GM21576 (cell line): ENCODE data around the gene APBA2.

Experiments used
- ATAC-seq: cut with Tn5 transposase; IDR thresholded peaks from one replicate; pipeline ENCODE4 v1.9.1; 2021; ENCODE audit warnings: mild to moderate bottlenecking, moderate library complexity; ENCODE audit not compliant: unreplicated experiment

The APBA2 gene

DNA sequence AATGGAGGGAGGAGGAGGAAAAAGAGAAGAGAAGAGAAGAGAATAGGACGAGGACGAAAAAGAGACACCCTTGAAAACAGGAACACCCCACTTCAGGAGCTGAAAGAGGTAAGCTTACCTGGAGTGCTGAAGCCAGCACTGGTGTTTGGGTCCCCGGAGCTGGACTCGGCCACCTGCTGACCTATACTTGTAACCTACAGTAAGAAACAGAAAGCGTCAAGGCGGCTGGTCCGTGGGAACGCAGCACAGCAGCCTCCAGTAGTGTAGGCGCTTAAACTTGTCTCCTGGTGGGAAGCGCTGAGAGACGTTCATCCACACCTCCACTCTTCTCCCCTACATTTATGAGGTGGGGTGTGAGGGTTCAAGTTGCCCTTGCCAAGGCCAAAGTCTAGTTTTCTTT lies 242.9 kb downstream of the APBA2 start:
- ATAC-seq, result no peak

DNA sequence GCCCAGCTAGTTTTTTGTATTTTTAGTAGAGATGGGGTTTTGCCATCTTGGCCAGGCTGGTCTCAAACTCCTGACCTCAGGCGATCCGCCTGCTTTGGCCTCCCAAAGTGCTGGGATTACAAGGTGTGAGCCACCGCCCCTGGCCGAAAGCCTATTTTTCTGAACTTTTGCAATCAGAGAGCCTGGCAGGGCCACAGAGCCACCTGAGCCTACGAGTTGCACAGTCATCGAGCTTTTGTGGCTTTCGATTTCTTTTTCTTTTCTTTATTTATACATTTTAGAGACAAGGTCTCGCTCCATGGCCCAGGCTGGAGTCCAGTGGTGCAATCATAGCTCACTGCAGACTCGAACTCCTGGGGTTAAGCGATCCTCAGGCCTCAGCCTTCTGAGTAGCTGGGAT lies 243.4 kb downstream of the APBA2 start:
- ATAC-seq, result no peak

DNA sequence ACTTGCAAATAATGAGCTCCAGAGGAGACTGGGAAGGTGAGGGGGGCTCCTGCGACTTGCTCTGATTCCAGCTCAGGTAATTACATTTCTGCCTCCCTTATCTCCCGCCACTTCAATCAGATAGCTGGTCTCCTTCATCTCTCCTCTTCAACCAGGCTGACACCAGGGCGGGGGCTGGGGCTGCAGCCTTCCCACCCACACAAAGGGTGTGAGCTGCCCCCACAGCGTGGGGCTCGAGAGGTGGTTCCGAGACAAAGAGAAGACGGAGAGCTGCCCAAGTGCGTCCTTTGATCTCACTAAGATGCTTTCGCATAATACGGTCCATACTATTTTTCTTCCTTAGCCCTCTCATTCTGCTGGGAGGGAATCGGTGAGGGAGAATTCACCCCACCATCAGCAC lies 244.2 kb downstream of the APBA2 start:
- ATAC-seq, result no peak

DNA sequence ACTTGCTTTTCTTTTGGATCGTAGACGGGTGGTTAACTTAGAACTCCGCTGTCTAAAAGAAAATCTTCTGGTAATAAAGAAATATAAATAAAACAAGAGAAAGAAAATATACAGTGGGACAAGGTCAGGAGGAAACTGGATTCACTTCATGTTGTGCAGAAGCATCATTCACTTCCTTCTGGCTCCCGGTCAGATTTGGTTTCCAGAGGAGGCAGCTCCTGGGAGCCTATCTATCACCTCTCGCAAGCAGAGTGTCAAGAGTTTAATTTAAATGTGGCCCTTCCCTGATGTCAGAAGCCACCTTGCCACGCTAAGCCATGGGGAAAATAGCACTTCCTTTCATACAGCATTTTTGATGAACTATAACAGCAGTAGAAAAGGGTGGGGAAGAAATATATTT lies 244.7 kb downstream of the APBA2 start:
- no peak for ATAC-seq

DNA sequence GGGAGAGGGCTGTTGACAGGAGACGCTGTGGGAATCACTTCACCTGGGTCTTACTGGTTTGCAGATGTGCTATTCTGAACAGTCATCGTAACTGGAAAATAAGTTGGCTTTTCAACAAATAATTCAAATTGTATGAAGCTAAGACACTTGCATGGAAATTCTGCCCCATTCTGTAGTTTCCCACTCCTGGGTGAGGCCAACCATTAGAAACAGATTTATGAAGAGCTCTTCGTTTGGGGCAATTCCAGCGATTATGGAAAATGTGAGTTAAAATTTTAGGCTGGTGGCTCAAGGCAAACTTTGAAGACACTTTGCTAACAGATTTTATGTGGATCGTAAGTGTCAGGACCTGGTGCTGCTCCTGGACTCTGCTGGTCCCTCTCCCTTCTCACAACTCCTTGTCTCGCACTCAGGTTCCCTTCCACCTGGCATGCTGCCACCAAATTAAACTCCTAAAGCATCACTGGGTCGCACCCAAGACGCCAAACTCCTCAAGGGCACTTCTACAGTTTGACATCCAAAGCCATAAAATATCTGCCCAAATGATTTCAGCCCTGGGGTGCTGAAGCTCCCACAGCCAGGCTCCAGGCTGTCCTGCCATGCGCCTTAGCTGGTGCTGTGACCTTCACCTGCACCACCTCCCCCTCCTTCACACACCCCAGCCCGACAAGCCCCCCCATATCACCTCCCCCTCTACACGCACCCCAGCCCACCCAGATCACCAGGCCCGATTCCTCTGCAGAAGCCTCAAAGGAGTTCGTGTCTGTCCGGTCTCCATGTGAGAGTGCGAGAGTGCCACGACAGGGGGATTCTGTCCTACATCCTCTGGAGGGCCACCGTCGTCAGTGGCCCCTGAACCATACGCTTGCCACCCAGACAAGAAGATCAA lies 245.4 kb downstream of the APBA2 start:
- no peak for ATAC-seq

DNA sequence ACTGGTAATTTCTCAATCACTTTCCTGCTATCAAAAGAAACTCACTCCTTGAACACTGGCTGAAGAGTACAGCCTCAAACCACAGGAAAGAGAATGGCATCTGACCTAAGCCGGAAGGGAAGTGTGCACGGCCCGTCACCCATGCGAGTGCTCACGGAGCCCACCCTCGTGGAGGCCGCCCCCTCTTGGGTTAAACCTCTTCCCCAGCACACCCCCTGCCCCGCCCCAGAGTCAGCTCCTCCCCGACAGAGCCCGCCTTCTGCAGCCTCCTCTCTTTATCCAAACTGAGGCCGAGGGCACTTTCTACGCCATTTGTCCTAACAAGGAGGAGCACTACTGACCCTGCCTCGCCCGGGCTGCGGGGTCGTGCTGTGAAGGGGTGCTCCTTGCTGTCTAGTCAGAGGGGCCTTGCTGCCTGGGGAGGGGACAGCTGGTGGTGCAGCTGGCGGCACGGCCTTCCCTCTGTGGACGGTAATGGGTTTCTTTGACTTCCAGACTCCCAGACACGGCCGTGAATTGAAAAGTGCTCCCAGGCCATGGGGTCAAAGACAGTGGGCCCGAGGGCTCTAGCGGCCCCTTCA lies 246.2 kb downstream of the APBA2 start:
- ATAC-seq, result no peak

DNA sequence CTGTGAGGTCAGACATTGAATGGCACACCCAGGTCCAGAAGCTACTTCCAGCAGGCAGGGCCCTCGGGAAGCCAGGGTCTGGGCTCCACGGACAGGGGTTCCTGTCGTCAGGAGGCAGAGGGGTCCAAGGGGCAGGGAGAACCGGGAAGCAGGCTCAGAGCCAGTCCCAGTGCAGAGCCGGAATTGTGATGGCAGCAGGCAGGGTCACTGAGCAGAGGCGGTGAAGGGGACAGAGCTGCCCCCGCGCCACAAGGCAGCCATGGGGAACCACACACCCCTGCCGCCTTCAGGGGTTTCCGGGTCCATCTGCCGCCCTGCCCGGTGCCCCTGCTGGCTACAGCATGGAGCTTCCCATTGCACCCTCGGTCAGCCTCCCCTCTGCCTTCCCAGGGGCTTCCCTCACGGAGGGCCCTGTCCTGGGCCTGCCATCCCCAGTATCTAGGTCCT lies 247.0 kb downstream of the APBA2 start:
- no peak for ATAC-seq

DNA sequence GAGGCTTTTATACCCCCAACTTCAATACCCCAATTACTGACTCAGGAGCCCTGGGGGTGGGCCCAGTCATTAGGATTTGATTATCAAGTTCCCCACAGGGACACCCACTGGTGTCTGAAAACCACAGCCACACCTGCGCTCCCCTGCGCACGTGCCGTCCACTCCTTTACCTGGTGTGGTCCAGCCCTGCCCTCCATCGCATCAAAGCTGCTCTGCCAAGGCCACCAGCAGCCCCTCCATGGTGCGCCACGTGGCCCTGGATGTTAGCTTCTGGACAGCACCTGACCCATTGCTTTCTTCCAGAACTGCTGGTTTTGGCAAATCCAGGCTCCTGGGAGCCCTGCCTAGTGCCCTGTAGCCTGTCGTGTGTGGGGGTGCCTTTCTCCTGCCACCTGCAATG lies 247.5 kb downstream of the APBA2 start:
- ATAC-seq, result no peak

DNA sequence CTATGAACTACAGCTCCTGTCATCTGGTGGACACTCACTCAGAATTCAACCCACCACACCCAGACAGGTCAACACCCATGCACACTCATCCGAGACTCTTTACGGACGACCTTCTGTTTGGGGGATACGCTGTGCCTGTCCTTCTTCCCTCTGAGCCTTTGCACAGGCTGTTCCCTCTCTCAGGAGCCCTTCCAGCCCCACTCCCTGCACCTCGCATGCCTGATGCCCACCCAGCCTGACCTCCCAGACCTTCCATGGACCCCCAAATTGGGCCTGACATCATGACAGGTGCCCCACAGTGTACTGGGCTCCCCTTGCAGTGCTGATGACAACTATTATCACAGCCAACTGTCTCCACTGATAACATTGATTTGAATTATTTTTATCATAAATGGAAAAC lies 248.0 kb downstream of the APBA2 start:
- no peak for ATAC-seq

DNA sequence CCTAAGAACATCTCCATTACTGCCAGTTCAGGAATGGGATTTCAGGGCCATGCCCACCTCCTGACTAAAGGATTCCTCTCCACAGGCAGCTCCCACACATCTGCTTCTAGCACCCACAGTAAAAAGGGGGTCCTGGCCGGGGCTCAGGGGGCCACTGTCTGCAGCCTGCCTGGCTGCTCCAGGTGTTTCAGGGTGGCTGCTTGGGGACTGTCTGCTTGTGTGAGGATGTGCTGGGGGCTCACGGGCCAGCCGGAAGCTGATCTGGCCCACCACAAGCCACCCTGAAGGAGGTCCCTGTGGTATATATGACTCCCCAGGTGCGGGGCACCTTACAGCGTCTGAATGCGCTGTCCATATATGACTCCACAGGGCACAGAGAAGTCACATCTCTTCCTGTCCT lies 248.5 kb downstream of the APBA2 start:
- no peak for ATAC-seq

DNA sequence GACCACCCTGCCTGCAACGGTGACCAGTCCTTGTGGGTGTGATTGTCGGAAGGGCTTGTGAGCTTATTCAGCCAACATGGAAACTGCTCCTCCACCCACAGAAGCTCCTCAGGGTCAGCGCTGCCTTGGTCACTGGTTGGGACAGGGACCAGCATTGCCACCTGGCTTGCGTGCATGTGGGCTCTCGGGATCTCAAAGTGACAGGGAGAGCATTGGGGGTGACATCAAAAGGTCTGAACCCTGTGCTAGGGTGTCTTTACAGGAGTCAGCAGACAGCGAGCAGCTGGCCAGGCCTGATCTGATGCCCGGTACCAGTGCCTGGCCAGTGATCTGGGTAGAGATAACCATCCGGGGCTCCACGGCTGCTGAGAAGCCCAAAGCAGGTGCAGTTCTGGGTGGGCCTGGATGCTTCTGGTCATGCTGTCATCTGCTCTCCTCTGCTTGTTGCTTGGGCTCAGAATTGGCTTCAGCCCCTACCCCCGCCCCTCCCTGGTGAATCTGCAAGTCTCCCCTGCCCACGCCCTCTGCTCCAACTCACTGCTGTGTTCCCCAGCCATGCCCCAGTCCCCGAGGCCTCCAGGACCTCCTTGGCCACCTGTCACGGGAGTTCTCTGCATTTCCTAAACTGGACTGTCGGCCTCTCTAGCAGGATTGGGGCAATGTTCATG lies 249.0 kb downstream of the APBA2 start:
- ATAC-seq, result no peak

DNA sequence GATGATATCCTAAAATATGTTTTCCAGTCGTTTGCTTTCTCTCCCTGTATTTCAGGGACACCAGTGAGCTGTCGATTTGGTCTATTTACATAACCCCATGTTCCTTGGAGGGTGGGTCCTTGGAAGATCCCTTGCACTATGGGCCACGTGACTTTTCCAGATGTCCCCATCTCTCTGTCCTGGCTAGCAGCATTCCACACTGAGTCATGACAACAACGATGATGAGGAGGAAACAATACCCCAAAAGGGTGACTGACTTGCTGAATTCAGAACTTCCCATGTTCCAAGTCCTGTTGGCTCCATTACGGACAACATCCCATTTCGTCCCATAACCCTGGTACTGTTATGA lies 249.5 kb downstream of the APBA2 start:
- ATAC-seq, result no peak

DNA sequence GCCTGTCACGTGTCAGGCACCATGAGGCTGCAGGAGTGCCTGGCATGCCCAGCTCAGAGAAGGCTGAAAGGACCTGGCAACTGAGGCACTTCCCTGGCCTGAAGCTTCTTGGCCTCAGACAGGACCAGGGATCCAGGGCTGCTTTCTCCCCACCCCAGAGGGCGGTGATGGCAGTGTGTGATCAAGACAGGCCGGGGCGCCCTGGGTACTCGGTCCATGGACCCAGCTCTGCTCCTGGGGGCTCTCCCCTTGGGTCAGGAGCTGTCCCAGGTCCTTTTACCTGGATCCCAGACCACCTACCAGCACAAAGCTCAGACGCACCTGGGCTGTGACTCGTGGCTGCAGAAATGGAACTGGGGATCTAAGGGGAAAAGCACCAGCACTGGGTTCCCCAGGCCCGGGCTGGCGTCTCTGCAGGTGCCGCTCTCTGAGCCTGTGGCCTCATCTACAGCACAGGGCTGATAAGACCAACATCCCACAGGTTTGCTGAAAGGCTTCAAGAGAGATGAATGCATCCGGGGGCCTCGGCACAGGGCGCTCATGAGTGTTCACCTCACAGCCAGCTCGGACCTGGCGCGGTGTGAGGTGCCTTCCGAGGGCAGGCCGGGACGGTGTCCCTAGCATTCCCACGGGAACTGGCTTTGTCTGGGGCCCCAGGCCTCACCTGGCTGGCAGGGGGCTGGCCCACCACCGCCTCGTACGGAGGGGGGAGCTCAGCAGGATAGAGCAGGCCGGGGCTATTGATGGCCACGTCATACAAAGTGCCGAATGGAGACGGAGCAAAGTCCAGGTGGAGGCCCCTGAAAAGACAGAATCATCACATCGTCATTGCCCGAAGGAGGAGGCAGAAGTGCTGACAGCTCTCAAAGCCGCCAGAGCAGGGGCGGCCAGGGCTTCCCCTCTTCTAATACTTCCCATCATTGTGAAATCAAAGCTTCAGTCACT lies 250.2 kb downstream of the APBA2 start:
- ATAC-seq, result no peak

DNA sequence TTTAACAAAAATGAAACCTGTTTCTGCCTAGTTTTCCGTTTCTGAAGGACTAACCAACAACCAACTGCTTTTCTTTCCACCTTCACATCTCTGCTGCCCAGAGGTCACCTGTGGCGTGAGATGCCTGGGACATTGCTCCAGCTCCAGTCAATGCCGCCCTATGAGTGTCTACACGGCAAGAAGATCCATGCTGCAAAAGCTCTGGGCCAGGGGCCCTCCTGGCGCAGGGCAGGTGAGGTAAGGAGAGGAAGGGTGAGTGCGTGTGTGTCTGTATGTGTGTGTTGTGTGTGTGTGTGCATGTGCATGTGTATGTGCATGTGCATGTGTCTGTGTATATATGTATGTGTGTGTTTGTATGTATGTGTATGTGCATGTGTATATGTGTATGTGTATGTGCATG lies 252.5 kb downstream of the APBA2 start:
- ATAC-seq, result no peak

DNA sequence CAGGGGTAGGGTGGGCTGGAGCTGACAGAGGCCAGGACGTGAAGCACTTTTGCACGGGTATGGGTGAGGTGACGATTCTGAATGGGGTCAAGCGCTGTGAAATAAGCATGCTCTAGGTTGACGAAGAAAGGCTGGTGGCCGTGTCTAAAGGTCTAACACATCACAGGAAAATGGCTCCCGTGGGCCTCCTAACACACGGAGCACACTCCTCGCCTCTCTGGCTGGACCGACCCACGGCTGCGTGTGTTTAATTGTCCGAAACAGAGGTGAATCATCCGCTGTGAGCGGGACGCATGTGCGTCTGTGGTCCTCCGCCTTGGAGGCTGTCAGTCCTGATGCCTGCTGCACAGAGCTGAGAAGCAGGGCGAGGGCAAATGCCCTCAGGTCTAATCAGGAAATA lies 253.3 kb downstream of the APBA2 start:
- ATAC-seq, result no peak

DNA sequence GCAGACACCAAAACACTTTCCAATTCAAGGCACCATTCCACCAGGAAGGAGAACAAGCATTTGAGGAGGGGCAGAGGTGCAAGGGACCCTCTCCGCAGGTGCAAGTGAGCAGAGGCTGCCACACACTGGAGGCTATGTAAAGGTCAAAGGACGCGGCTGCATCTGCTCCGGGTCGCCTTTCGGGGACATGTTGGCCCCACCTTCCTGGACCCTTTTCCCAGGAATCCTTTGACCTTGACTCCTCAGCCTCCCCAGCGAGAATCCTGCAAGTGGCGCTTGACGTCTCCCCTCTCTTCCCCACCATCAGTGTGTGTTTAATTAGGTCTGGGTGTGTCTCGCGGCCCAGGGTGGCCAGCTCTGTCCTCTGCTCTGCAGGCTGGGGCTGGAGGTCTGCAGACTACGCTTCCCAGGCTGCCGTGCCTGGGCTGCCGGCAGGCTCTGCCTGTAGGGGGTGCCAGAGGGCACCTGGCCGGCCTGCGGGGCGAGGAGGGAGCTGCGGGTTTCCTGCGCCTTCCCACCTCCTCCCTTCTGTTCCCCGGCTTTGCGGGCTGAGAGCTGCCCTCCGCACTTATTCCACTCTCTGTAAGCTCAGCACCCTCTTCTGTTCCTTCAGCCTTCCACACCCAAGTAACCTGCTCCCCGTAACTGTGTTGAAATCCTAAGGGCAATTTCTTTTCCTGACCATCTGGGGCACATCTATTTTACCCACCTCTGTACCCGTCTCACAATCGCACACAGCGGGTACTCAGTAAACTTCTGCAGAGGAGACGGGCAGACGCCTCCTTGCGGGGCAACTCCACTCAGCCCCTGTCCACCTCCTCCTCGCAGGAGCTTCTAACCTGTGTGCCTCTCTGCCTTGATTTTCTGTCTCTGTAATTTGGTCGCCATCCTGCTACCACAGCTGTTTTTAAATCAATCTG lies 254.0 kb downstream of the APBA2 start:
- no peak for ATAC-seq

DNA sequence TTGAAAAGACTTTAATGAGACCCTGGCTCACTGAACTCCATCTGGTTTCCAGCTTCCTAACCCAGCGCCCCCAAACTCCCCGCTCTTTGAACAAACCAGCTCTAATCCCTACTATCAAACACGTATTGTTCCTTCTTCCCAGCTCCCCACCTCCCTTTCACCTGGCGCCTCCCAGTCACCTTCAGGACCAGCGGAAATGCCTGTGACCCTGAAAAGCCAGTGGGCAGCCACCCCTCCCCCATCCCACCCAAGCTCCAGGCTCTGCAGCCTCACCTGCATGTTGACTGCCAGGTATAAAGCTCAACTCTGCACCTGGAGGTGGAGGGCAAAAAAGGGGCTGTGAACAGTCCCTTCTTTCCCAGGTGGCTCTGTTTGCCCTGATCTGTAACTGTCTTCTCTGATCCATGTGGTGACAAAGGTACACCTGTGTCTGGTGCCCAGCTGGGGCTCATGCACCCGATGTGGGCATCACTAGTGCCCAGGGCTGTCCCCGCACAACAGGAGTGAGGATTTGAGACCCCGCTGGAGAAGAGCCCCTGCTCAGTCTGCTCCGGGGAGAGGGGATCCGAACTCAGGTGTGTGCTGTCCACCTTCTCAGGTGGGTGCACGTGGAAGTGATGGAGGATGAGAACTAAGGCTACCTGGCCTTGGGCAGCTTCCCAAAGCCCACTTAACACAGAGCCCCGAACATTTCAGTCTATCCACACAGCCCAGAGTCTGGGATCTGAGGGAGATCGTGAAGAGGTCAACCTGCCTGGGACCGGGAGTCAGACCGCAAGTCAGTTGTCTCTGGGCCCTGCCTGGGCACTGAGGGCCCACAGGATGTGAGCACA lies 254.9 kb downstream of the APBA2 start:
- no peak for ATAC-seq

DNA sequence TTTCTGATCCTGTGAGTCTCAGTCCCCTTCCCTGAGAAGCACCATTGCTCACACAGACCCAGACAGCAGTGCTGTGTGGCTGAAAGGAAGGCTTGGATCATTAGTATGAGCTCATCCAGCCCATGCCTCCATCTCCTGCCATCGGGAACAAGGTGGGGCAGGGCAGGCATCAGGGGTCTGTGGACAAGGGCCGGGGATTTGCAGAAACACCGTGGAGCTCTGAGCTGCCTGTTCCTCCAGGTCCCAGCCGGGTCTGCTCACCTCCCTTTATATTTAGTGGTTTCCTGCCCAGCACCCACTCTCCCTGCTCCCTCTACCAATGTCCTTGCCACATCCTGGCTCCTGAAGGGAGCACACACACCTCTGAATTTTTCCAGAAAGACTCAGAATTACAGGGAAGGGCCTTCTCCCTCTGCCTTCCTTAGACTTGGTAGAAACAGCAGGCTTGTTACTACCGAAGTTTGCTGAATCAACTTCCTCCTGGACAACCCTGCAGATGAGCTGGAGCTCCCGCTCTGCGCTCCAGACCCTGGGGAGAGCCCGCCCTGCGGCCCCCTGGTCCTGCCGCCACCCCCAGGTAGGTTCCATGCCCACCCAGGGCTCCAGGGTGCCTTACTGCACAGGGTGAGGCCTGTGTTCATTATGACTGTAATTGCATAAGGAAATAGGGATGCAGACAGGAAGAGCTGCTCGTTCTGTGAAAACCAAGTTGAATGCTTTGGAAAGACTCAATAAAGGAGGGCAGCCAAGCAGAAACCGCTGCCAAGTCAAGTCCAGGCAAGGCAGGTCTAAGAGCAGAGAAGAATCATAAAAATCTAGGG lies 255.7 kb downstream of the APBA2 start:
- ATAC-seq, result no peak
